COLO668 (cell line): ENCODE results near the gene SPTBN5.

Experiments
- DNase-seq: peaks from one replicate; lab custom pipeline; 2025; ENCODE audit not compliant: unreplicated experiment; lab: John Stamatoyannopoulos, UW

Gene SPTBN5

DNA sequence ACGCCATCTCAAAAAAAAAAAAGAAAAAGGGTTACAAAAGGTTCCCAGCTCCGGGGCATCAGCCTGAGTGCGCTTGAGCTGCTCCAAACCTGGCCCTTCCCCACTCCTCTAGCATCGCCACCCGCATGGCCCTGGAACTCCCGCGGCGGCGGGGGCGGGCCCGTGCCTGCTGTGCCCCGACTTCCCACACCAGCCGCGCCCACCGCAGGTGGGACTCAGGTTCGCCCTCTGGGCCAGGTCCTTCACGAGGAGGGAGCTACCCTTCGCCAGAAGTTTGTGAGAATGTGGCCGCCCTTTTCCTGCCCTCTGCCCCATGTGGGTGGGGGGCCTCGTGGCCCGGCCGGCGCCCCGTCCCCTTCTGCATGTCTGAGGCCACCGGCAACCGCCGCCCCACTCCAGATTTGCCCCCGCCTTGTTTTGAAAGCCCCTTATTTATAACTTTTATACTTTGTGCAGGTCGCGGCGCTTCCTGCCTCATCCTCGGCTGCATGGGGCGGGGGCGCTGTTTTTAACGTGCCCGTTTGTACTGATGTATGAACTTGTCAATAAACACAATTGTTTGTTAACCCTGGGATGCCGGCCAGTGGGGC is 66.5 kb downstream of the SPTBN5 start:
- DNase-seq = peak; percentile 18

DNA sequence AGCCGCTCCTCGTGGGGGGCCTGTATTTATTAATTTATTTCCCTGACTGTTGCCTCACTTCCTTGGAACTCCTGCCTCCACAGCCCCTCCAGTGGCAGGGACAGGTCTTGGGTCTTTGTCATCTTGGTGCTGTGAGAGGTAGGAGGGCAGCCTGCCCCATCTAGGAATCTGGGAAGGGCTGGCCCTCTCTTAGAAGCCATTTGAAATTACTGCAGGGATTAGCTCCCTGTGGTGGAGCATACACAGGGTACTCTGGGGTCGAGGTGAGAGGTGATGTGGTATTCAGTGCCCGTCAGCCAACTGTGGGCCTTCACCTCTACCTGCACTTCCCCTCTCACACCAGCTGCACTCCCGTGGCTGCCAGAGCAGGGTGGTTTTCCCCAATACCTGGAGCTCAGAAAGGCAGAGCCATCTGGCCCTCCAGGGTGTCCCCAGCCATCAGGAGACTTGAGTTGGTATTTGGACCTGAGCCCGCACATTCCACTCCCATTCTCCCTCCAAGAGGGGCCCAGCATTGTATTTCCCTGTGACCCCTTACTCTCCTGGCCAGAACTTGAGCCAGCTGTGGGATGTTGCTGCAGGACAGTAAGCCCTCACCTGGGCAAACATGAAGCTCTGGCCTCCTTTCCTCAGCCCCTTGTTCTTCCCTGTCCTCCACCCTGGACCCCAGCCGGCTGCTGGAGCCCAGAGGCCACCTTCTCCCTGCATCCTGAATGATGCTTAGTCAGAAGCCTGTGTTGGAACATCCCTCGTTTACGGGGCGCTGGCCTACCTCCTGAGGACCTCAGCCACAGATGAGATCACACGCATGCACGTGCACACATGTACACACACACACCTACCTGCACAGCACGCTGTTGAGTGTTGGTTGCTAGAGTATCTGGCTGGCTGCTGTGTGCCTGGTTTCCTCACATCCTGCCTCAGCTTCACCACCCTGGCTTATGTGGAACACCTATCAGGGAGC is 68.0 kb downstream of the SPTBN5 start:
- no peak for DNase-seq

DNA sequence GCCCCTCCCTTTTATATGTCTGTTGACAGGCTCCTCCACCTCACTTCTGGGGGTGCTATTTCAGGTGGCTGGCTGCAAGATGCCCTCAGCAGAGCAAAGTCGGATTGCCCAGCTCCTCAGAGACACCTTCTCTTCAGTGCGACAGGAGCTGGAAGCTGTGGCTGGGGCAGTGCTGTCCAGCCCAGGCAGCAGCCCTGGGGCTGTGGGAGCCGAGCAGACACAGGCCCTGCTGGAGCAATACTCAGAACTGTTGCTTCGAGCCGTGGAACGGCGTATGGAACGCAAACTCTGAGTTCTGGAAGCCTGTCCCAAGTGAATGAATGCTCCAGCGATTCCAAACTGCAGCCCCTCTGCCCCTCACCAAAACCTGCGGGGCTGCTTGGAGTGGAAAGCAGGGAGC is 68.7 kb downstream of the SPTBN5 start:
- DNase-seq = no peak

DNA sequence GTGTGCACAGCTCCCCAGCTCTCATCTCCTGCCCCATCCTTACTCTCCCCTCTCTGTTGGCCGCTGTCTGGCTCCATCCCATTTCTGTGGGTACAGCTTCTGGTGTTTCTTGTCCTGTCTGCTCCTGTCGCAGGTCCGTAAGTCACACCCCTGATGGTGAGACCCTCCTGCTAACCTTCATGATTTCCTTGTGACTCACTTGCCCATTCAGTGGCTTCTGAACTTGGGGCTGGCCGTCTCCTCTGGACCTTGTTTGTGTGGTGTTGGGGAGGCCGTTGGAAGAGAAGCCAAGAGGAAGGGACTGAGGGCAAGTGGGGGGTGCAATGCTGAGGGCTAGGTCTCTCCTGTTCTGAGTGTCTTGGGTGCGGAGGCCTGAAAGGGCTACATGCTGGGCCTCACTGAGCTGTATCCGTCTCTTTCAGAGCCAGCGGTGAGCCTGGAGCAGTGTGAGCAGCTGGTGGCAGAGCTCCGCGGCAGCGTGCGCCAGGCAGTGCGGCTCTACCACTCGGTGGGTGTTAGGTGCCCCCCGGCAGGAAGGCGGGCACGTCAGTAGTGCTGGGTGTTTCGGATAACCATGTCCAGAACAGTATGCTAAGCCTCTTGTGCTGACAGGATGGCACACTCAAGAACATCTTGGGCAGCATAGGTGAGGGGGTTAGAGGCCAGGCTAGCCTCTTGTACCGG is 69.6 kb downstream of the SPTBN5 start:
- no peak for DNase-seq

DNA sequence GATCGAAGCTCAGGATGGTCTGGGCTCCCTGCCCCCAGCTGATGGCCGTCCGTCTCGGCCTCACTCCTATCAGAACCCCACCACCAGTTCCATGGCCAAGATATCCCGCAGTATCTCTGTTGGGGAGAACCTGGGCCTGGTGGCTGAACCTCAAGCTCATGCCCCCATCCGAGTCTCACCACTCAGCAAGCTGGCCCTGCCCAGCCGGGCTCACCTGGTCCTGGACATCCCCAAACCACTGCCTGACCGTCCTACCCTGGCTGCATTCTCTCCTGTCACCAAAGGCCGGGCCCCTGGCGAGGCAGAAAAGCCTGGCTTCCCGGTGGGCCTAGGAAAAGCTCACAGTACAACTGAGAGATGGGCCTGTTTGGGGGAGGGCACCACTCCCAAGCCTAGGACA is 70.4 kb downstream of the SPTBN5 start:
- DNase-seq = no peak

DNA sequence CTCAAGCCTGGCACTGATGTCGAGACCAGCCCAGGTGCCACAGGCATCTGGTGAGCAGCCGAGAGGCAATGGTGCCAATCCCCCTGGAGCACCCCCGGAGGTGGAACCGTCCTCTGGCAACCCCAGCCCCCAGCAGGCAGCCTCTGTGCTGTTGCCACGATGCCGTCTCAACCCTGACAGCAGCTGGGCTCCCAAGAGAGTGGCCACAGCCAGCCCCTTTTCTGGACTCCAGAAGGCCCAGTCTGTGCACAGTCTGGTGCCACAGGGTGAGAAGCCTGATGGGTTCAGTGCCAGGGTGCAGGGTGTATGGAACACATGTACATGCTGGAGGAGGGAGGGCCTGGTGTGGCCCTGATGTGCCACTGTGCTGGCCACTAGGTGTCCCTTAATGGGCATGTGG is 70.9 kb downstream of the SPTBN5 start:
- no peak for DNase-seq

DNA sequence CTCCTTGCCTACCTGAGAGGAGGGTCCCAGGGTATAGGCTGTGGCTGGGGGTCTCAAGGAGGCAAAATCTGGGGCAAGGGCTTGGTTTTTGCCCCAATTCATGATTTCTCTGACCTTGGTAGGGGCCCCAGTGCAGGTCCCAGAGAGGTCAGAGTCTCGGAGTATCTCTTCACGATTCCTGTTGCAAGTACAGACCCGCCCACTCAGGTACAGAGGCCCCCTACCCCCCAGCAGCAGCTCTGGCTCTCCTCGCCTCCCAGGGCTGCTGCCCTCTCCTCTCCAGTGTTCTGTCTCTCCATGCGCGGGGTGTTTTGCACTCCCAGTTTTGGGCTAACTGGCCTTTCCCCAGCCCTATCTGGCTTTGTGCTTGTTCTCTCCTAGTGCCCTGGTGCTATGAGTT is 71.4 kb downstream of the SPTBN5 start:
- DNase-seq = no peak

DNA sequence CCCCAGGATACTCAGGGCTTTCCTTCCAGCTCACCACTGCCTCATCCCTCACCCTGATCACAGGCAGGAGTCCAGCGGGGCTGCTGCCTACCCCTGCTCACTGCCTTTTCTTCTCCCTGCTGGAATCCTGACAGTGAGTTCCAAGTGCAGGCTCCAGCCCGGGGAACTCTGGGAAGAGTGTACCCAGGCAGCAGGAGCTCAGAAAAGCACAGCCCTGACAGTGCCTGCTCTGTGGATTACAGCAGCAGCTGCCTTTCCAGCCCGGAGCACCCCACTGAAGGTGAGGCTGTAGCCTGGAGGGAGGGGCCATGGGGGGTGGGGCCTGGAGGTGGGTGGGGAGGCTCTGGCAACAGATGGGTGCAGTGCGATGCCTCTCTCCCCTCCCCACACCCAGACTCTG is 72.0 kb downstream of the SPTBN5 start:
- DNase-seq = no peak

DNA sequence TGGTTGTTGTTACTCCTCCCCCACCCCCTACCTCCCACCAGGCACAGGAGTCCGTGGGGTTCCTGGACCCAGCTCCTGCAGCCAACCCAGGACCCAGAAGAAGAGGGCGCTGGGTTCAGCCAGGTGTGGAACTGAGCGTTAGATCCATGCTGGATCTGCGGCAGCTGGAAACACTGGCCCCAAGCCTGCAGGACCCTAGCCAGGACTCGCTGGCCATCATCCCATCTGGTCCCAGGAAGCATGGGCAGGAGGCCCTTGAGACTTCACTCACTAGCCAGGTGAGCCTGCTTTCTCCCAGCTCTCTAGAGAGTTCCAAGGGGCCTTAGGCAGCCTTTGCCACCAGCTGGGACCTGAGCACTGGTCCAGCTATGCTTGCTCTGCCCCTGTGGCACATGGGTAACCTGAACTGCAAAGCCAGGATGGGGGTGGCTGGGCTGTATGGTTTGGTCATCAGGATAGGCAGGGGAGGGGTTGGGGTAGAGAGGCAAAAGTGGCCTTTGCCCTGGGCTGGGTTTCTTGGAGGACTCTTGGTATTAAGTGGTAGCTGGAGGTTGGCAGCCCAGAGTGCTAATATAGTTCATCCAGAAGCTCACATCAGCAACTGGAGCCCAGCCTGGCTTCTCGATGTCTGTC is 72.9 kb downstream of the SPTBN5 start:
- no peak for DNase-seq

DNA sequence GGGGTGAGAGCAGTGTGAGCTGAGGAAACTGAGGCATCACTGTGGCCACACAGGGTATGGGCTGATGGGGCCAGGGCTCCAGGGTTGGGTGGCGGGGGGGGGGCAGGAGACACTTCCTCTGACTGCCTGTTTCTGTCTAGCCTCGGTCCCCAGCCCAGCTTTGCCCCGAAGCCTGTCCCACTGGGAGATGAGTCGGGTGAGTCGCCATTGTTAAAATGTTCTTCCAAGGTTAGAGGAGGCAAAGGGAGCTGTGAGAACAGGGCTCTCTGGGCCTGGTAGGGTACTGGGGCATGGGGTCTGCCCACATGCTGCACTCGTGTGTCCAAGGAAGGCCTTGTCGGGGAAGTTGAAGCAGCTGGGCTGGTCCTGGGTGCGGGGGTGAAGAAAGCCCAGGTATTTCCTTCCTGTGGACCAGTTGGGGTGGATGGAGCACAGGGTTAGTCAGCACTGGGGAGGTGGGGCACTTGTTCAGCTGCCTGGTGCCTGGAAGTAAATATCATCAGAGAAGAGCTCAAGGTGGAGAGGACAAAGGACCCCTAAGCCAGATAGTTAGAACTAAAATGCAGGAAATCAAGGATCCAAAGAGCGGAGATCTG is 74.3 kb downstream of the SPTBN5 start:
- no peak for DNase-seq

DNA sequence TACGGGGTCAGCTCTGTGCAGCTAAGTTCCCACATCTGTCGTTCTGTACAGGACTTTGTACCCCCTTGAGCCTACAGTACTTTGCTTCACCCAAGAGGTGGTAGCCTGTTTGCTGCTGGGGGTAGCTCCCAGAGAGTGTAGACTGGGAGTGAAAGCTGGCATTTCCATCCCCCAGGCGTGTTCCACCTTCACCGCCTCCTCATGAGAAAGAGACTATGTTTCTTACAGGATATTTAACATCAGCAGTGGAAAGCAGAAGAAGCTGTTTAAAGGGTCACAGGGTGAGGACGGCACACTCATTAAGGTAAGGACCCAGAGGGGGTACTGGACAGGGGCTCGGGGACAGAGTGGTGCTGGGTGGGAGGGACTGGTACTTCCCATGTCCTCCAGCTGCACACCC is 76.1 kb downstream of the SPTBN5 start:
- DNase-seq = no peak

DNA sequence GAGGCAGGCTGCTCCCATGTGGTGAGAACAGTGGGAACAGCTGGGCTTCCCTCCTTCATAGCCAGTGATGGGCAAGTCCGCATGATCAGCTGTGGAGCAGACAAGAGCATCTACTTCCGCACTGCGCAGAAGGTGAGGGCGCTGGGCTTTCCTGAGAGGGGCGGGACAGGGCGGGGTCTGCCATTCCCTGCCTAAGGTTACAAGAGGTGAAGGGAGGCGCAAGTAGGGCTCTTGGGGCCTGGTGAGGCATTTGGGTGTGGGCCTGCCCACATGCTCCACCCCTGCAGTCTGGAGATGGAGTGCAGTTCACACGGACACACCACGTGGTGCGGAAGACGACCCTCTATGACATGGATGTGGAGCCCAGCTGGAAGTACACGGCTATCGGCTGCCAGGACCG is 76.5 kb downstream of the SPTBN5 start:
- no peak for DNase-seq

DNA sequence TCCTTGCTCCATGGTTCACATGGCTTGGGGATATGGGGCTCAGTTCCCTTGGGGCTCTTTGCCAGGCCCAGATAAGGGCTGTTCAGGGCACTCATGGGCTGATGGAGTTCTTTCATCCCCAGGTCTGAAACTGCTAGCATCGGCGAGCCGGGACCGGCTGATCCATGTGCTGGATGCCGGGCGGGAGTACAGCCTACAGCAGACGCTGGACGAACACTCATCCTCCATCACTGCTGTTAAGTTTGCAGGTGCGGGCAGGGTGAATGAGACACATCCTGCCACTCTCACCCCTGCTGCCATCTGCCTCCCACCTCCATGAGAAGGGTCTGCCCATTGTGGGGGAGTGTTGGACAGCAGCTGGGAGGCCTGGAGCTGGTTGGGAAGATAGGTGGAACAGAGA is 77.1 kb downstream of the SPTBN5 start:
- DNase-seq = no peak

DNA sequence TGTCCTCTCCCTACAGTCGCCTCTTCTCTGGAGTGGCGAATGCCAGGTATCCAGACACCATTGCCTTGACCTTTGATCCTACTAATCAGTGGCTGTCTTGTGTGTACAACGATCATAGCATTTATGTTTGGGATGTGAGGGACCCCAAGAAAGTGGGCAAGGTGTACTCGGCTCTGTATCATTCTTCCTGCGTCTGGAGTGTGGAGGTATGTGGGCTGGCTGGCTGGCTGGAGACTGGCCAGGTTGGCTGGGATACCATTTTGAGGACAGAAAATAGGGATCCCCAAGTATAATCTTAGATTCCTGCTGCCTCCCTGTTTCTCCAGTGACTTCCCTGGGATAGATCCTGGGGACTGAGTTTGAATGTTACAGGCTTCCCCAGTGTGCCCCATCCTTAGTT is 79.3 kb downstream of the SPTBN5 start:
- DNase-seq = no peak

DNA sequence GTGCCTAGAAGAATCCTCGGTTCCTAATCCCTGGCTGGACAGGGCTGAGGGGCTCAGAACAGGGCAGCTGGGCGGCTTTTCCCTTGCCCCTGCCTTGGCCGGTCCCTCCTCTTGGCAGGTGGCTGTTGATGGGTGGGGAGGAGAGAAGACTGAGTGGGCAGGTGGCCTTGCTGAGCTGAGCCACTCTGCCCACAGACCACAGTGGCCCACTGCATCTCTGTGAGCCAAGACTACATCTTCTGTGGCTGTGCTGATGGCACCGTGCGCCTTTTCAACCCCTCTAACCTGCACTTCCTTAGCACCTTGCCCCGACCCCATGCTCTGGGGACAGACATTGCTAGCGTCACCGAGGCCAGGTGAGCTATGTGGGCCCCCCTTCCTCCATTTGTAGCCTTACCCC is 80.4 kb downstream of the SPTBN5 start:
- DNase-seq = no peak

DNA sequence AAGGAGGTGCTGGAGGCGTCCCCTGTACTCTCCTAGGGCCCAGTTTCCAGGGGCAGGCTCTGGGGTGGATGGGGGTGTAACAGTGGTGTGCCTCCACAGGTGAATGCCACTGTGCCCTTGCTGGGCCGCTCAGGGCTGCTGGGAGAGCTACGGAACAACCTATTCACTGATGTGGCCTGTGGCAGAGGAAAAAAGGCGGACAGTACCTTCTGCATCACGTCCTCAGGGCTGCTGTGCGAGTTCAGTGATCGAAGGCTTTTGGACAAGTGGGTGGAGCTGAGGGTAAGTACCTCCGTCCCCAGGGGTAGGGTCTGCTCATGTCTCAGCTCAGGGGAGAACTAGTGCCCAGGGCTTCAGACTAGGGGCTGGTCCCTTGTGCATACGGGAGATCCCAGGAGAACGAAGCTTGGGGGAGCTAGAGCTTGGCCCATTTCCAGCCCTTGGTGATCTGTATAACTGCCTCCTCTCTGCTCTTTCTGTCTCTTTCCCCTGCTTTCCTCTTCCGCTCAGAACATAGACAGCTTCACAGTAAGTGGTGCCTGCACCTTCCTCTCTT is 81.0 kb downstream of the SPTBN5 start:
- DNase-seq = no peak

DNA sequence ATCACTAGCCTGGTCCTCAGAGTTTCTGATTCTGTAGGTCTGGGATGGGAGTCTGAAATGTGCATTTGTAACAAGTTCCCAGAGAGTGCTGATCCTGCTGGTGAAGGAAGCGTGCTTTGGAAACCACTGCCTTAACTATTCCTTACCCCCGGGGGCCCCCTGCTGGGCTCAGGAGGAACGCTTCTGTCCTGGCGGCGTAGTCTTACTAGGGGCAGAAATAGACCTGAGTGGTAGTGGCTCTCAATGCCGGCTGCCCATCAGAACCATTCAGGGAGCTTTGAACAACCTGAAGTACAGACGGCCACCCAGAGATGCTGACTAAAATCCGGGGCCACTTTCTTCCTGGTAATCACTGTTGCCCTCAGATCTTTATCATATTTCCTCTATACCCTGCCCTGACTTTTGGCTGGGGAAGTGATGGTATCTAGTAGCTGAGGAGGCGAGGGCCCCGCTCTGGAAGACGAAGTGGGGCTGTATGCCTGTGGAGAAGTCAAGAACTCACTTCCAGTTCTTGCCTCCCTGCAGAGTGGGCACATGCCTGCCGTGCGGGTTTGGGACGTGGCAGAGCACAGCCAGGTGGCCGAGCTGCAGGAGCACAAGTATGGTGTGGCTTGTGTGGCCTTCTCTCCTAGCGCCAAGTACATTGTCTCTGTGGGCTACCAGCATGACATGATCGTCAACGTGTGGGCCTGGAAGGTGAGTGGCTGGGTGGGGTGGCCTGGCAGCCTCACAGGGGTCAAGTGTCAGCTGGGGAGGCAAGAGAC is 82.2 kb downstream of the SPTBN5 start:
- peak; percentile 78 for DNase-seq

DNA sequence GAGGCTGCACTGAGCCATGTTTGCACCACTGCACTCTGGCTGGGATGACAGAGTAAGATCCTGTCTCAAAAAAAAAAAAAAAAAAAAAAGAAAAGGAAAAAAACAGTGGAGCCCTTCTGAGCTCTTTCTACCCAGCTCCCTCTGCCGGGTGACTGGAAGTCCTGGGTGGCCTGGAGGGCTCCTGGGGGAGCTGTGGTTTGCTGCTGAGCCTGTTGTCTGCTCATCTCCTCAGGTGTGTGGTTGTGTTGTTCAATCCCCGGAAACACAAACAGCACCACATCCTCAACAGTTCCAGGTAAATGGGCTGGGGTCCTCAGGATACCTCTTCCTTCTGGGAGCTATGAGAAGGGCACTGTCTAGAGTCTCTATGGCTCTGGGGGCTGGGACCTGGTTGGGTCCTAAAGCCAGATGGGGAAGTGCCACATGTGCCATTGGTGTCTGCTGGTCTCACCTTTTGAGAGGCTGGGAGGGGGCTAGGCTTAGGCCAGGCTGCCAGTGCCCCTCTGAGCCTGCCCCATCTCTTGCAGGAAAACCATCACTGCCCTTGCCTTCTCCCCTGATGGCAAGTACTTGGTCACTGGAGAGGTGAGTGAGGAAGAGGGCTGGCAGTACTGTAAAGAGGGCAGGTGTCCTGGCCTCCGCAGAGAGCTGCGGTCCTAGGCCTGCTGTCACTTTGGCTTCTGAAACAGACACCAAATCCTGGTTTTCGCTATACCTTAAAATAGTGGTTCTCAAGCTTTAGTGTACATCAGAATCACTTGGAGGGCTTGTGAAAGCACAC is 83.0 kb downstream of the SPTBN5 start:
- no peak for DNase-seq

DNA sequence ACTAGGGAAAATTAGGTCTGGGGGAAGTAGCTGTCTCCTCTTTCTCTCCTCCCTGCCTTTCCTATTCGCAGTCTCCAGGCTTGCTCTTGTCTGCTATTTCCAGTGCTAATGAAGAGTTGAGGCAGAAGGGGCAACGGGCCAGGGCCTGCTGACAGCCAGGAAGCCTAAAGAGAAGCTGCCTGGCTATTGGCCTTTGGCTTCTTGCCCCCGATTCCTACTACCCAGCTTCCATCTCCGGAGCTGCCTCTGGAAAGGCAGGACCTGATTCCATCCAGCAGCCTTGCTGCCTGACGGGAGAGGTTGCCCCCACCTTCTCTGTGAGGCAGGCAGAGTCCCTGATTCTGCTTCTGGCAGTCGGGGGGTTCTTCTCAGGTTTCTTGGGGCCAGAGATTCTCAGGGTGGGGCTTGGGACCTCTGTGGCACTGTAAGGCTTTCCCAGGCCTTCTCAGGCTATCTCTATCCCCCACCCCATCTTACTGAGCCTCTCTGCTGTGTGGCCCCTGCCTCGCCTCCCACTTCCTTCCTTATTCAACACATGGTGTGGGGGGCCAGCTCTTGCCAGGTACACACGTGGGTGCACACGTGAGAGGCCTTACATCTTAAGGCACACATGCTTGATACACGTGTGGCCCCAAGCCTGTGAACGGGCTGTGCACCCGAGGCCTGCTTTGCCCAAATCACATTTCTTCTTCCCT is 84.2 kb downstream of the SPTBN5 start:
- no peak for DNase-seq
